ENCODE results near the gene RAD51B.

RAD51B gene

GRCh38 chr14:67935371-67935770 lies 115.8 kb downstream of the RAD51B start:
- H3K27me3 ChIP-seq (ENCODE audit: insufficient read depth, poor library complexity, severe bottlenecking), result no peaks in the 10 kb centered on the region
- no peak for DNase-seq (ENCODE audit: low read depth in 1 of 2, low spot score in 1 of 2)
- no peak overlapping the region for H3K27ac ChIP-seq (replicated peaks)
- H3K4me3 ChIP-seq (replicated peaks; ENCODE audit: insufficient read depth, low read length), result no peak overlapping the region
- TF ChIP-seq POLR2AphosphoS5 (IDR thresholded peaks at IDR 0.05; ENCODE audit: low read depth) (no peak), SPI1 (IDR thresholded peaks at IDR 0.05; ENCODE audit: borderline replicate concordance, low read depth) (no peak)

GRCh38 chr14:67938071-67938470 lies 118.5 kb downstream of the RAD51B start:
- no peak for DNase-seq (ENCODE audit: low read depth in 1 of 2, low spot score in 1 of 2)
- H3K27ac ChIP-seq (replicated peaks), result no peak overlapping the region
- no peaks in the 10 kb centered on the region for H3K27me3 ChIP-seq (ENCODE audit: insufficient read depth, poor library complexity, severe bottlenecking)
- TF ChIP-seq, protein P1, sequence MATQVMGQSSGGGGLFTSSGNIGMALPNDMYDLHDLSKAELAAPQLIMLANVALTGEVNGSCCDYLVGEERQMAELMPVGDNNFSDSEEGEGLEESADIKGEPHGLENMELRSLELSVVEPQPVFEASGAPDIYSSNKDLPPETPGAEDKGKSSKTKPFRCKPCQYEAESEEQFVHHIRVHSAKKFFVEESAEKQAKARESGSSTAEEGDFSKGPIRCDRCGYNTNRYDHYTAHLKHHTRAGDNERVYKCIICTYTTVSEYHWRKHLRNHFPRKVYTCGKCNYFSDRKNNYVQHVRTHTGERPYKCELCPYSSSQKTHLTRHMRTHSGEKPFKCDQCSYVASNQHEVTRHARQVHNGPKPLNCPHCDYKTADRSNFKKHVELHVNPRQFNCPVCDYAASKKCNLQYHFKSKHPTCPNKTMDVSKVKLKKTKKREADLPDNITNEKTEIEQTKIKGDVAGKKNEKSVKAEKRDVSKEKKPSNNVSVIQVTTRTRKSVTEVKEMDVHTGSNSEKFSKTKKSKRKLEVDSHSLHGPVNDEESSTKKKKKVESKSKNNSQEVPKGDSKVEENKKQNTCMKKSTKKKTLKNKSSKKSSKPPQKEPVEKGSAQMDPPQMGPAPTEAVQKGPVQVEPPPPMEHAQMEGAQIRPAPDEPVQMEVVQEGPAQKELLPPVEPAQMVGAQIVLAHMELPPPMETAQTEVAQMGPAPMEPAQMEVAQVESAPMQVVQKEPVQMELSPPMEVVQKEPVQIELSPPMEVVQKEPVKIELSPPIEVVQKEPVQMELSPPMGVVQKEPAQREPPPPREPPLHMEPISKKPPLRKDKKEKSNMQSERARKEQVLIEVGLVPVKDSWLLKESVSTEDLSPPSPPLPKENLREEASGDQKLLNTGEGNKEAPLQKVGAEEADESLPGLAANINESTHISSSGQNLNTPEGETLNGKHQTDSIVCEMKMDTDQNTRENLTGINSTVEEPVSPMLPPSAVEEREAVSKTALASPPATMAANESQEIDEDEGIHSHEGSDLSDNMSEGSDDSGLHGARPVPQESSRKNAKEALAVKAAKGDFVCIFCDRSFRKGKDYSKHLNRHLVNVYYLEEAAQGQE (IDR thresholded peaks at IDR 0.05; ENCODE audit: insufficient replicate concordance, low read depth), result no peak
- TF ChIP-seq, protein P2, sequence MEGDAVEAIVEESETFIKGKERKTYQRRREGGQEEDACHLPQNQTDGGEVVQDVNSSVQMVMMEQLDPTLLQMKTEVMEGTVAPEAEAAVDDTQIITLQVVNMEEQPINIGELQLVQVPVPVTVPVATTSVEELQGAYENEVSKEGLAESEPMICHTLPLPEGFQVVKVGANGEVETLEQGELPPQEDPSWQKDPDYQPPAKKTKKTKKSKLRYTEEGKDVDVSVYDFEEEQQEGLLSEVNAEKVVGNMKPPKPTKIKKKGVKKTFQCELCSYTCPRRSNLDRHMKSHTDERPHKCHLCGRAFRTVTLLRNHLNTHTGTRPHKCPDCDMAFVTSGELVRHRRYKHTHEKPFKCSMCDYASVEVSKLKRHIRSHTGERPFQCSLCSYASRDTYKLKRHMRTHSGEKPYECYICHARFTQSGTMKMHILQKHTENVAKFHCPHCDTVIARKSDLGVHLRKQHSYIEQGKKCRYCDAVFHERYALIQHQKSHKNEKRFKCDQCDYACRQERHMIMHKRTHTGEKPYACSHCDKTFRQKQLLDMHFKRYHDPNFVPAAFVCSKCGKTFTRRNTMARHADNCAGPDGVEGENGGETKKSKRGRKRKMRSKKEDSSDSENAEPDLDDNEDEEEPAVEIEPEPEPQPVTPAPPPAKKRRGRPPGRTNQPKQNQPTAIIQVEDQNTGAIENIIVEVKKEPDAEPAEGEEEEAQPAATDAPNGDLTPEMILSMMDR (IDR thresholded peaks at IDR 0.05; ENCODE audit: insufficient read depth, low read length), result no peak
- TF ChIP-seq SPI1 (IDR thresholded peaks at IDR 0.05; ENCODE audit: borderline replicate concordance, low read depth) (no peak), POLR2AphosphoS5 (IDR thresholded peaks at IDR 0.05; ENCODE audit: low read depth) (no peak), GABPA (IDR thresholded peaks at IDR 0.05; ENCODE audit: low read depth) (no peak)
- H3K4me3 ChIP-seq (replicated peaks; ENCODE audit: insufficient read depth, low read length), result no peak overlapping the region

- Histone ChIP-seq H3K27me3 (ENCODE audit: insufficient read depth, poor library complexity, severe bottlenecking) (no peaks in the 10 kb centered on the region), H3K27ac (replicated peaks) (no peak overlapping the region), H3K4me3 (replicated peaks; ENCODE audit: insufficient read depth, low read length) (no peak overlapping the region)
- no peak for DNase-seq (ENCODE audit: low read depth in 1 of 2, low spot score in 1 of 2)
- TF ChIP-seq GABPA (IDR thresholded peaks at IDR 0.05; ENCODE audit: low read depth) (no peak), SPI1 (IDR thresholded peaks at IDR 0.05; ENCODE audit: borderline replicate concordance, low read depth) (no peak), POLR2AphosphoS5 (IDR thresholded peaks at IDR 0.05; ENCODE audit: low read depth) (no peak)
- TF ChIP-seq, protein P1 (IDR thresholded peaks at IDR 0.05; ENCODE audit: insufficient replicate concordance, low read depth), result no peak
Measured at GRCh38 chr14:67940486-67941455, 121.2 kb downstream of the RAD51B start.

GRCh38 chr14:67941456-67942018 lies 122.0 kb downstream of the RAD51B start:
- H3K27ac ChIP-seq (replicated peaks), result no peak overlapping the region
- DNase-seq (ENCODE audit: low read depth in 1 of 2, low spot score in 1 of 2), result no peak

More at GRCh38 chr14:67941456-67942018, 122.0 kb downstream of the RAD51B start:
- TF ChIP-seq GABPA (IDR thresholded peaks at IDR 0.05; ENCODE audit: low read depth), result no peak
- no peak for TF ChIP-seq SPI1 (IDR thresholded peaks at IDR 0.05; ENCODE audit: borderline replicate concordance, low read depth)
- TF ChIP-seq, protein P1 (IDR thresholded peaks at IDR 0.05; ENCODE audit: insufficient replicate concordance, low read depth), result no peak
- Histone ChIP-seq H3K4me3 (replicated peaks; ENCODE audit: insufficient read depth, low read length) (no peak overlapping the region), H3K27me3 (ENCODE audit: insufficient read depth, poor library complexity, severe bottlenecking) (no peaks in the 10 kb centered on the region)

All from HL-60 (cell line).